Muscle of arm (tissue), 12 donors: Measurements from ENCODE around the gene RGL4. TPM values are rescaled to one million over a fixed set of nuclear protein-coding genes. Genes with fewer than 3 reads are reported as not detected.
A peak's percentile ranks its signal among the peaks of the same experiment; 100 is the strongest.

Source experiments
- DNase-seq: peaks from one replicate; pipeline ENCODE4 v3.0.0-alpha.2; 2013
- polyA plus RNA-seq, 12 donors: library from polyadenylated mRNA; unstranded; fragments of 120-200 nt; gene quantifications; one replicate each; pipeline ENCODE4 v1.2.1, GENCODE V29; 2013; ENCODE audit not compliant: insufficient read length in 12 of 12

RGL4 gene
- polyA plus RNA-seq, 12 donors, result 0.84 to 3.0 (median 1.2) TPM; not detected in 2

DNA sequence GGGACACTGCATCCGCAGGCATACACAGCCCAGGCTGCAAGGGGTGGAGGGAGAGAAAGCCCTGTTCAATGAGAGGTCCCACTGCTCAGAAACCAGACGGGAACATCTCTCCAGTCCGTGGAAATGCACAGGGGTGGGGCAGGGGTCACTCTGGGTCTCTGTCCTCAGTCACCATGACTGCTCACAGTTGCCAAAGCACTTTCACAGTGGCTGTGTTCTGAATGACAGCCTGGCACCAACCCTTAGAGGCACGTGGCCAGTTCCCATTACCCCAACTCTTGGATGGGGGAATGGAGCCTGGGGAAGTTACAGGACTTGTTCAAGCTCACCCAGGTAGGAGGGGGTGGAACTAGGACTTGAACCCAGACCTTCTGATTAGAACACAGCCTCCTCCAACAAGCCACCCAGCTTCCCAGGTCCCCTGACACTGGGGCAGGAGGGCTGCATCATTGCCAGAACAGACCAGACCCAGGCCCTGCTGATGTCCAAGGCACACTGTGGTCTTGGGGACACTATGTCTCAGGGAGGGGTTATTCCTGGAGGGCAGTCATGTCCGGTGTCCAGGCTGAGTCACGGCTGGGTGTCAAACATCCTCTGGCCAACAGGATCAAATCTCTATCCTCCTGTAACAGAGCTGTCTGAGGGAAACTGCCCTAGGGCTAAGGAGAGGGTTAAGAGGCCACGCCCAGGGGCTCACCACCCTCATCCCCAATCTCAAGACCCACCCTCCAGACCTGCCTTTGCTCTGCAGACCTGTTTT, 51.9 kb downstream of the RGL4 start:
- no peak for DNase-seq

DNA sequence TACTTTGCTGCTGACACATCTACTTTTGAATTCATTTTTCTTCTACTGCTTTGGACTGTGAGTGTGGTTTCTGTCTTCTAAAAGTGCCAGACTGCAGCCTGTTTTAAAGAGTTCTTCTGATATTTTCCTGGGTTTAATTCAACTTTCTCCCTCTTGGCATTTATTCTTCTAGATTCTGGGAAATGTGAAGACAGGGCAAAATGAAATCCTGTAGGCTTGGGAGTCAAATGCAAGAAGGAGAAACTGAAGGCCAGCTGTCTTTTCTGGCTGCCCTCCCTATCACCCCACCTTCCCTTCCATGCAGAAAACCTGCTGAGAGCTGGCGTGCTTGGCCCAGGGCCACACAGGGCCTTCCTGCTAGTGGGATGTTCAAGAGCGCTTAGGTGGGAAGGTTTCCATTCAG, 52.5 kb downstream of the RGL4 start:
- peak; percentile 70 for DNase-seq

DNA sequence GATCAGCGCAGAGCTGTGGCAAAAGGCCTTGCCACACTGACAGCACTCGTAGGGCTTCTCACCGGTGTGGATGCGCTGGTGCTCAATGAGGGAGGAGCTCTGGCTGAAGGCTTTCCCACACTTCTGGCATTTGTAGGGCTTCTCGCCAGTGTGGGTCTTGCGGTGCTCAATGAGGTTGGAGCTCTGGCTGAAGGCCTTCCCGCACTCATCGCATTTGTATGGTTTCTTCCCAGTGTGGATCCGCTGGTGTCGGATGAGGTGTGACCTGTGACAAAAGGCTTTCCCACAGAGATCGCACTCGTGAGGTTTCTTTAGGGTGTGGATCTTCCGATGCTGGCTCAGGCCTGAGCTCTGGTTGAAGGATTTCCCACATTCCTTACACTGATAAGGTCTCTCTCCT, 53.2 kb downstream of the RGL4 start:
- DNase-seq, result no peak

DNA sequence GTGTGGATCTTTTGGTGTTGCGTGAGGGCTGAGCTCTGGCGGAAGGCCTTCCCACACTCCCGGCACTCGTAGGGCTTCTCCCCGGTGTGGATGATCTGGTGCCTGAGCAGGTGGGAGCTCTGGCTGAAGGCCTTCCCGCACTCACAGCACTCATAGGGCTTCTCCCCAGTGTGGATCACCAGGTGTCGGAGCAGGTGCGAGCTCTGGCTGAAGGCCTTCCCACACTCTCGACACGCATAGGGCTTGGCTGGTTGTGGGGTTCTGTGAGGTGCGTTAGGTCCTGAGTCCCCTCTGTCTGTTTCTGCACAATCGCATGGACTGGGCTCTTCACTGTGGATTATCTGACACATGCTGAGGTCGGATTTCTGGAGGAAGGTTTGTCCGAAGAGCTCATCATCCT, 53.7 kb downstream of the RGL4 start:
- DNase-seq, result no peak

DNA sequence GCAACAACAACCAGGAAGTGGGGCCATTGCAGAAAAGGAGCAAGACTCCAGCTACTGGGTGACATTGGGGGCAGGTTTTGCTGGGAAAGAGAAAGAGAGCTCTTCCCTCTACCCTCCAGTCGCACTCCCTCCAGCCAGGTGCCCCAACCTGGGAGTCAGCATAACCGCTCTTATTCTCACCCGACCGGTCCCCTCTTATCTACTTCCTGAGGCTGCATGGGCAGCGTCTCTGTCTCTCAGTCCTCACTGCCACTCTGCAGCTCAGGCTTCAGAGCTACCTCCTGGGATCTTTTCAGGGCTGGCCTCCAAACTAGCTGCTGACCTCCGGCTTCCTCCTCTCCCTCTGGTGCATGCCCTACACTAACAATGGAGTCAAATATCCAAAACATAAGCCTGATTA, 55.0 kb downstream of the RGL4 start:
- no peak for DNase-seq

Other genes starting within 250 kb of the RGL4 start
- 1 to 10 TPM in 1 of 12 donors, under 1 TPM in 8, not detected in 3; 0.29 to 7.2 (median 0.49) TPM for gene IGLL1, start 110.7 kb upstream of the RGL4 start, polyA plus RNA-seq
- gene DRICH1, start 58.7 kb upstream of the RGL4 start, polyA plus RNA-seq, result 1 to 10 TPM in 3 of 12 donors, under 1 TPM in 7, not detected in 2; 0.26 to 1.7 (median 0.54) TPM
- 1 to 10 TPM in 11 of 12 donors, not detected in 1; 4.1 to 7.4 (median 5.1) TPM for gene ZNF70, start 60.1 kb downstream of the RGL4 start, polyA plus RNA-seq
- 1 to 10 TPM in 4 of 12 donors, under 1 TPM in 3, not detected in 5; 0.34 to 3.9 (median 1.1) TPM for gene VPREB3, start 63.4 kb downstream of the RGL4 start, polyA plus RNA-seq
- 1 to 10 TPM in 1 of 12 donors, under 1 TPM in 9, not detected in 2; 0.08 to 1.0 (median 0.23) TPM for gene C22orf15, start 72.0 kb downstream of the RGL4 start, polyA plus RNA-seq
- 1,000 to 10,000 TPM in 1 of 12 donors, 100 to 1,000 TPM in 1, 10 to 100 TPM in 10; 33.8 to 1,945 (median 51.8) TPM for gene CHCHD10, start 77.0 kb downstream of the RGL4 start, polyA plus RNA-seq
- 10 to 100 TPM in 3 of 12 donors, 1 to 10 TPM in 8, not detected in 1; 5.7 to 17.2 (median 8.3) TPM for gene MMP11, start 81.8 kb downstream of the RGL4 start, polyA plus RNA-seq
- gene SMARCB1, start 96.0 kb downstream of the RGL4 start, polyA plus RNA-seq, result 100 to 1,000 TPM in 1 of 12 donors, 10 to 100 TPM in 10, not detected in 1; 54.2 to 121 (median 78.8) TPM
- gene DERL3, start 148.0 kb downstream of the RGL4 start, polyA plus RNA-seq, result 1 to 10 TPM in 5 of 12 donors, under 1 TPM in 5, not detected in 2; 0.70 to 2.8 (median 1.1) TPM
- gene SLC2A11, start 166.9 kb downstream of the RGL4 start, polyA plus RNA-seq, result 10 to 100 TPM in 4 of 12 donors, 1 to 10 TPM in 7, not detected in 1; 3.1 to 13.2 (median 6.7) TPM
- gene MIF, start 203.4 kb downstream of the RGL4 start, polyA plus RNA-seq, result 100 to 1,000 TPM in 9 of 12 donors, 10 to 100 TPM in 2, not detected in 1; 78.2 to 238 (median 118) TPM